ENCODE data around the gene LEPROT. TPM values are rescaled to one million over a fixed set of nuclear protein-coding genes. Genes with fewer than 3 reads are reported as not detected.
"Not testable (repeated sequence)": the region's sequence is repeated elsewhere in the genome, so short reads cannot be mapped to it uniquely, and the experiment has no call there.

The LEPROT gene
- total RNA-seq, 1 donor from 2014 or later, result 49.2 TPM

DNA sequence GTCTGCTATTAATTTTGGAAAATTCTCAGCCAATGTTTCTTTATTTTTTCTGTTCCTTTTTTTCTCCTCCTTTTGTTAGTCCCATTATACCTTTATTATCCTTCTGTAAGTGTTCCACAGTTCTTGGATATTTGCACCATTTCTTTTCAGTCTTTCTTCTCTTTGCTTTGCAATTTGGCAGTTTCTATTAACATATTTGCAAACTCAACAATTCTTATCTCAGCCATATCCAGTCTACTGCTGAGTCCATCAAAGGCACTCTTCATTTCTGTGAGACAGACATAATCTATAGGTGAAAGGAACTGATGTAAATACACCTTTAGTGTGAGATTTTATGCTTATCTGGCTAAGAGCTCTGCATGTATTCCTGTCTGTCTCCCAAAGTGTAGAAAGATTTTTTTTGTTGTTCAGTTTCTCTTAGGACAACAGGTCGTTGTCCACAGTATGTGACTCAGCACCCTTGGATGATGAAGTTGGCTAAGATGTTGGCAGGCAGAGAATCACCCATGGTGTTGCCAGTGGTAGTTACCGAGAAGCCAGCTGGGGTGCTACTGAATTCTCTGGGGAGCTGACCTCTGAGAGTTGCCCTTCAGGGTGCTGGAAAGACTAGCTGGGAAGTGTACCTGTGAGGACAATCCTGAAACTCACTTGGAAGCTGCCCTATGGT lies 38.4 kb downstream of the LEPROT start:
- H3K4me3 ChIP-seq, result no peak overlapping the region
- no peaks in the 10 kb centered on the region for H4K20me1 ChIP-seq (ENCODE audit: low read depth)
- H3K4me2 ChIP-seq, result no peak overlapping the region
- Mint-ChIP-seq H3K36me3 (peaks cover 6% of the 10 kb centered on the region), H3K27ac (no peak overlapping the region), H3K27me3 (ENCODE audit: insufficient read depth, low read depth) (peaks cover 2% of the 10 kb centered on the region), H3K4me3 (no peak overlapping the region), H3K9me3 (peaks cover 16% of the 10 kb centered on the region), H3K4me1 (peaks cover 3% of the 10 kb centered on the region)
- H3K4me1 ChIP-seq, result no peaks in the 10 kb centered on the region
- no peak overlapping the region for H2AFZ ChIP-seq (replicated peaks)
- TF ChIP-seq, protein P1, sequence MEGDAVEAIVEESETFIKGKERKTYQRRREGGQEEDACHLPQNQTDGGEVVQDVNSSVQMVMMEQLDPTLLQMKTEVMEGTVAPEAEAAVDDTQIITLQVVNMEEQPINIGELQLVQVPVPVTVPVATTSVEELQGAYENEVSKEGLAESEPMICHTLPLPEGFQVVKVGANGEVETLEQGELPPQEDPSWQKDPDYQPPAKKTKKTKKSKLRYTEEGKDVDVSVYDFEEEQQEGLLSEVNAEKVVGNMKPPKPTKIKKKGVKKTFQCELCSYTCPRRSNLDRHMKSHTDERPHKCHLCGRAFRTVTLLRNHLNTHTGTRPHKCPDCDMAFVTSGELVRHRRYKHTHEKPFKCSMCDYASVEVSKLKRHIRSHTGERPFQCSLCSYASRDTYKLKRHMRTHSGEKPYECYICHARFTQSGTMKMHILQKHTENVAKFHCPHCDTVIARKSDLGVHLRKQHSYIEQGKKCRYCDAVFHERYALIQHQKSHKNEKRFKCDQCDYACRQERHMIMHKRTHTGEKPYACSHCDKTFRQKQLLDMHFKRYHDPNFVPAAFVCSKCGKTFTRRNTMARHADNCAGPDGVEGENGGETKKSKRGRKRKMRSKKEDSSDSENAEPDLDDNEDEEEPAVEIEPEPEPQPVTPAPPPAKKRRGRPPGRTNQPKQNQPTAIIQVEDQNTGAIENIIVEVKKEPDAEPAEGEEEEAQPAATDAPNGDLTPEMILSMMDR (IDR thresholded peaks at IDR 0.05), result no peak
- TF ChIP-seq EZH2 (IDR thresholded peaks at IDR 0.05) (no peak), EZH2phosphoT487 (IDR thresholded peaks at IDR 0.05) (no peak)
- H3K9ac ChIP-seq, result no peak overlapping the region
- no peaks in the 10 kb centered on the region for H3K27me3 ChIP-seq
- no peaks in the 10 kb centered on the region for H3K36me3 ChIP-seq
- no peak overlapping the region for H3K27ac ChIP-seq
- peaks cover 4% of the 10 kb centered on the region for H3F3A ChIP-seq (ENCODE audit: low read depth)
- peaks cover 6% of the 10 kb centered on the region for H3K9me3 ChIP-seq (ENCODE audit: low read depth)
- no peaks in the 10 kb centered on the region for H3K79me2 ChIP-seq (ENCODE audit: low read depth)
- no peak for DNase-seq (ENCODE audit: low spot score)

DNA sequence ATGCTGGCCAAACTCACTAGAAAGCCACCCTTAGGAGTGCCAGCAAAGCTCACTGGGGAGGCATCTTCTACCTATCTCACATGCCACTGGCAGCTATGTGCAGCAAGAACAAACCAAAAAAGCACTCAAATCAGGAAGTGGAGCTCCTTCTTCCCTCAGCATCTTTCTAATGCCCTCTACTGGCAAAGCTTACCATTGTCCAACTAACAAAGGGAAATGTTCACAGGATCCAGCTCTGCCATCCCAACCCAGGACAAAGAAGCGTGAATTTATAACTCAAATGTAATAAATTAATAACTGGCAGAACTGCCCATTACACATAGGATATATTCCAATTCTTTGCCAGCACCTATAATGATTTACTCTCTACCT lies 38.9 kb downstream of the LEPROT start:
- Mint-ChIP-seq H3K27me3 (ENCODE audit: insufficient read depth, low read depth) (peaks cover 2% of the 10 kb centered on the region), H3K27ac (no peak overlapping the region)
- H3K4me1 ChIP-seq, result no peaks in the 10 kb centered on the region

DNA sequence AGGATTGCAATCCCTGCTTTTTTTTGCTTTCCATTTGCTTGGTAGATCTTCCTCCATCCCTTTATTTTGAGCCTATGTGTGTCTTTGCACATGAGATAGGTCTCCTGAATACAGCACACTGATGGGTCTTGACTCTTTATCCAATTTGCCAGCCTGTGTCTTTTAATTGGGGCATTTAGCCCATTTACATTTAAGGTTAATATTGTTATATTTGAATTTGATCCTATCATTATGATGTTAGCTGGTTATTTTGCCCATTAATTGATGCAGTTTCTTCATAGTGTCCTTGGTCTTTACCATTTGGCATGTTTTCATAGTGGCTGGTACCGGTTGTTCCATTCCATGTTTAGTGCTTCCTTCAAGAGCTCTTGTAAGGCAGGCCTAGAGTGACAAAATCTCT lies 45.4 kb downstream of the LEPROT start:
- not testable (repeated sequence) for H3K4me1 Mint-ChIP-seq; H3K27me3 ChIP-seq; H3K36me3 Mint-ChIP-seq; H3K27ac ChIP-seq; H3K9me3 ChIP-seq (ENCODE audit: low read depth); H2AFZ ChIP-seq (replicated peaks); H3K4me3 Mint-ChIP-seq; DNase-seq (ENCODE audit: low spot score); H3K9ac ChIP-seq; H3K27ac Mint-ChIP-seq; H3K4me2 ChIP-seq; H3K4me3 ChIP-seq; H3F3A ChIP-seq (ENCODE audit: low read depth); H3K79me2 ChIP-seq (ENCODE audit: low read depth); H3K36me3 ChIP-seq; H4K20me1 ChIP-seq (ENCODE audit: low read depth); H3K27me3 Mint-ChIP-seq (ENCODE audit: insufficient read depth, low read depth)
- H3K4me1 ChIP-seq, result peaks cover 17% of the 10 kb centered on the region
- H3K9me3 Mint-ChIP-seq, result peaks cover 16% of the 10 kb centered on the region

More for the DNA sequence above, 38.9 kb downstream of the LEPROT start:
- Mint-ChIP-seq H3K36me3 (peaks cover 6% of the 10 kb centered on the region), H3K4me1 (peaks cover 3% of the 10 kb centered on the region), H3K9me3 (peaks cover 16% of the 10 kb centered on the region), H3K4me3 (no peak overlapping the region)
- no peaks in the 10 kb centered on the region for H3K79me2 ChIP-seq (ENCODE audit: low read depth)
- H3K9me3 ChIP-seq (ENCODE audit: low read depth), result peaks cover 6% of the 10 kb centered on the region
- no peaks in the 10 kb centered on the region for H3K36me3 ChIP-seq
- H3K9ac ChIP-seq, result no peak overlapping the region
- DNase-seq (ENCODE audit: low spot score), result peak; percentile 41
- no peak overlapping the region for H3K4me2 ChIP-seq
- no peak overlapping the region for H3K27ac ChIP-seq
- no peak overlapping the region for H2AFZ ChIP-seq (replicated peaks)
- H4K20me1 ChIP-seq (ENCODE audit: low read depth), result no peaks in the 10 kb centered on the region
- peaks cover 4% of the 10 kb centered on the region for H3F3A ChIP-seq (ENCODE audit: low read depth)
- H3K27me3 ChIP-seq, result no peaks in the 10 kb centered on the region
- TF ChIP-seq, protein P1 (IDR thresholded peaks at IDR 0.05), result peak; percentile 60
- TF ChIP-seq EZH2 (IDR thresholded peaks at IDR 0.05), result no peak
- H3K4me3 ChIP-seq, result no peak overlapping the region

DNA sequence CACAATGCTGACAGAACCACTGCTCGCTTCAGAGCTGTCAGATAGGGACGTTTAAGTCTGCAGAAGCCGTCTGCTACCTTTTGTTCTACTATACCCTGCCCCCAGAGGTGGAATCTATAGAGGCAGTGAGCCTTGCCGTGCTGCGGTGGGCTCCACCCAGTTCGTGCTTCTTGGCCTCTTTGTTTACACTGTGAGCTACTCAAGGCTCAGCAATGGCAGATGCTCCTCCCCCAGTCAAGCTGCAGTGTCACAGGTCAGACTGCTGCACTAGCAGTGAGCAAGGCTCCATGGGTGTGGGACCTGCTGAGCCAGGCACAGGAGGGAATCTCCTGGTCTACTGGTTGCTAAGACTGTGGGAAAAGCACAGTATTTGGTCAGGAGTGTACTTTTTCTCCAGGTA lies 47.1 kb downstream of the LEPROT start:
- Mint-ChIP-seq H3K27ac (no peak overlapping the region), H3K4me3 (no peak overlapping the region), H3K36me3 (no peaks in the 10 kb centered on the region), H3K4me1 (peaks cover 10% of the 10 kb centered on the region), H3K27me3 (ENCODE audit: insufficient read depth, low read depth) (no peaks in the 10 kb centered on the region), H3K9me3 (peaks cover 16% of the 10 kb centered on the region)
- no peaks in the 10 kb centered on the region for H3K9me3 ChIP-seq (ENCODE audit: low read depth)
- peak overlapping the region; percentile 71 for H3K4me2 ChIP-seq
- no peaks in the 10 kb centered on the region for H3K27me3 ChIP-seq
- H3K4me1 ChIP-seq, result peaks cover 17% of the 10 kb centered on the region
- peak; percentile 91 for DNase-seq (ENCODE audit: low spot score)
- H3K9ac ChIP-seq, result no peak overlapping the region
- H4K20me1 ChIP-seq (ENCODE audit: low read depth), result no peaks in the 10 kb centered on the region
- no peaks in the 10 kb centered on the region for H3K36me3 ChIP-seq
- no peaks in the 10 kb centered on the region for H3F3A ChIP-seq (ENCODE audit: low read depth)
- peak overlapping the region; percentile 20 for H3K4me3 ChIP-seq
- H2AFZ ChIP-seq (replicated peaks), result peak overlapping the region; percentile 65
- H3K27ac ChIP-seq, result no peak overlapping the region
- TF ChIP-seq, protein P1 (IDR thresholded peaks at IDR 0.05), result peak; percentile 35
- TF ChIP-seq EZH2 (IDR thresholded peaks at IDR 0.05), result no peak
- no peaks in the 10 kb centered on the region for H3K79me2 ChIP-seq (ENCODE audit: low read depth)
